ENCODE data around the gene PAX2. TPM values are rescaled to one million over a fixed set of nuclear protein-coding genes. Genes with fewer than 3 reads are reported as not detected.

The PAX2 gene
- total RNA-seq, 1 donor, result not detected

DNA sequence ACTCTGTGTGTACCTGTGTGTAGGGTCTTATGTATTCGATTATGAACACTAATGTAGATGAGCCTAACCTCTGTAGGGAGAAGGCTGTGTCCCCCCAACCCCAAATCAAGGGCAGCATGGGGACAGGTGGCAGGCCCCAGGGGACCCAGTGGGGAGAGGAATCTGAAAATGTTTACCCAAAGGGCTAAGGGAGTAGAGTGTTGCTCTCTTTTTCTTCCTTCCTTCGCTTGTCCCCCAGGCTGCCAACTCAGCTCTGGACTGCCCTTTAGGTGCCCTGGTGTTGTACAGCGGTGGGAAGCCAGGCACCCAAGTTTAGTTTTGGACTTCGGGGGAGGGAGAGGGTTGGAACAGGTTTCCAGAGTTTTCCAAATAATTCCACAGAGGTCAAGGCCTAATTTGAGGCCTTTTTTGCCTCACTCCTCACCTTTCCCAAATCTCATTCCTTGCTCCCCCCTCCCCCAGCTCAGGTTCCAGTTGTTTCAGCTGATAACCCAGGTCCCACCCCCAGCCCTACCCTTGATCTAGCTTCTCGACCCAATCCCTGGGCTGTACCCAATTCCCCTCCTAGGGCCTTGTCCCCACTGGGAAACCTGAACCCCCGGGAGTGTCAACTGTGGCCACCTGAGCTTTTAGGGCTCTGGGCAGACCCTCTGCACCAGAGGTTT lies 9.1 kb upstream of the PAX2 start:
- no peak overlapping the region for H3K4me3 ChIP-seq (ENCODE audit: low read depth, low read length)
- no peak for TF ChIP-seq CTCF (IDR thresholded peaks at IDR 0.05; ENCODE audit: insufficient read depth, low read length)
- no peak for DNase-seq (ENCODE audit: low read depth)

- TF ChIP-seq CTCF (IDR thresholded peaks at IDR 0.05; ENCODE audit: insufficient read depth, low read length), result no peak
- no peak for DNase-seq (ENCODE audit: low read depth)
- H3K4me3 ChIP-seq (ENCODE audit: low read depth, low read length), result no peak overlapping the region
Observed at GRCh38 chr10:100736809-100737354, 8.5 kb upstream of the PAX2 start.

- DNase-seq (ENCODE audit: low read depth), result no peak
- H3K4me3 ChIP-seq (ENCODE audit: low read depth, low read length), result peak overlapping the region; percentile 17
Observed at GRCh38 chr10:100737355-100738054, 7.9 kb upstream of the PAX2 start.

DNA sequence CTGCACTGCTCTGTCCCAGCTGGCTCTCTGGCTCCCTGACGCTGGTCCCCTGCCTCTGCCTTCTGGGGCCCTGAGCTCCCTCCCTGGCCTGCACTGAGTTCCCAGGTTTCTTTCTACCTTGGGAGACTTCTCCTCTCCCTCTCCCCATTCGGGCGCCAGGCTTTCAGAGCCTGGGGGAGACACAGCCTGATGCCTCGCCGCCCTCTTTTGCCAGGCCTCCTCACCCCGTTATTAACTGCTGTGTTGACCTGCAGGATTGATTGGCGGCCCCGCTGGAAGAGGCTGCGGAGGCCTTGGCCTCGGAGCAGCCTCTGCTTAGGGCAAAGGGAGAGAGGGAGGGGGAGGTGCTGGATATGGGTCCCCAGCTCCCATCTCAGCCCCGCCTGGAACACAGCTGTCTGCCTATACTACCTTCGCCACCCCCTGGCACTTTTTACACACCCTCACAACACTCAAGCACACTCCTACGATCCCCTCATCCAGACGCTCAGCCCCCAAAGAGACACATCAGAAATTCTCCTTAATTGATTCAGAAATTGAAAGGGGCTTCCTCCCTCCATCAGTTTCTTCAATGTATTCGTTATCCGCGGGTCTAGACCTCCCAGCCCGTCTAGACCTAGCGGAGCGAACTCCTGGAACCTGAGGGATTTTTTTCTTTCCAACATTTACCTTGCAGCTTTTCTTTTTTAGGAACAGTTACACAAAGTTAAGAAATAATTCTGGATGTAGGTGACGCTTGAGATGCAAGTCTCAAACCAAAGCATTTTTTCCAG lies 7.1 kb upstream of the PAX2 start:
- DNase-seq (ENCODE audit: low read depth), result no peak
- no peak overlapping the region for H3K4me3 ChIP-seq (ENCODE audit: low read depth, low read length)
- TF ChIP-seq CTCF (IDR thresholded peaks at IDR 0.05; ENCODE audit: insufficient read depth, low read length), result no peak

More at GRCh38 chr10:100737355-100738054, 7.9 kb upstream of the PAX2 start:
- TF ChIP-seq CTCF (IDR thresholded peaks at IDR 0.05; ENCODE audit: insufficient read depth, low read length), result no peak

DNA sequence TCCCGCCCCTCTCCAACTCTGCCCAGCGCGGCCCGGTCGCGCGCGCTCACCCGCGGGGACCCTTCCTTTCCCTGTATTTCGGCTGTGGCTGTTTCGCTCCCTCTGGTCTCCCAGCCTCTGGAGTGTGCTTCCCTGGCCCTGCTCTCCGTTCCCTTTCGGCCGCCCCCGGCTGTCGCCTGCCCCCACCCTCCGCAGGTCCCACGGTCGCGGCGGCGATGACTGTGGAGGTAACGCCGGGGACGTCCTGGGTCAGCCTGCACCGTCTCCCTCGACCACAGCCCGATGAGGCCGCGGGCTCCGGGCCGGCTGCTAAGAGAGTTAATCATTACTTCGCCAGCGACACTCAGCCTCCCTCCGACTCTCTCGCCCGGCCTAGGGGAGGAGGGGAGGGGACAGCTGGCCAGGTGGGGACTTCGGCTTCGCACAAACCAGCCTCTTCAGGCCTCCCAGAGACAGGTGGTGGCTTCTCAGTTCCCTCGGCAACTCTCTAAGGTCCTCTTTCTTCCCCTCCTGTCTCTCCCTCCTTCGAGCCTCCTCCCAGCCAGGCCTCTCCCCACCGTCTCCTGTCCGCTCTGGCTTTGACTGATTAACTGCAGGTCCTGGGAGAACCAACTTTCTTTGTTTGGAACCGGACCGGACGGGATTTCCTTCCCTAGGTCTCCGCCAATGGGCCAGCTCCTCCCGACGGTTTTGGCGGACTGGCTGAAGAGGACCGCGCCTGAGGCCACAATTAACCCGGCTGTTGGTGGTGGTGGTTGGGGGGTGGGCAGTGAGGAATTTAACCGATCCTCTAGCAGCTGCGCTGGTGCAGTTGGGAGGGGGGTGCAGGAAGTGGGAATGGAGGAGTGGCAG lies 5.6 kb upstream of the PAX2 start:
- TF ChIP-seq CTCF (IDR thresholded peaks at IDR 0.05; ENCODE audit: insufficient read depth, low read length), result no peak
- no peak overlapping the region for H3K4me3 ChIP-seq (ENCODE audit: low read depth, low read length)
- no peak for DNase-seq (ENCODE audit: low read depth)

All from fibroblast of the aortic adventitia (primary cell).